Fibroblast of the aortic adventitia (primary cell): ENCODE data around the gene TBXA2R. TPM values are rescaled to one million over a fixed set of nuclear protein-coding genes. Genes with fewer than 3 reads are reported as not detected.
"Not testable (repeated sequence)": the region's sequence is repeated elsewhere in the genome, so short reads cannot be mapped to it uniquely, and the experiment has no call there.

Experiments
- DNase-seq: peaks from one replicate; pipeline ENCODE4 v3.0.0-alpha.2; 2010; ENCODE audit warnings: low read depth
- H3K4me3 ChIP-seq: 2 replicates; pipeline ENCODE4 v1.5.1; 2011; ENCODE audit warnings: low read depth, mild to moderate bottlenecking, control low read depth, low read length, moderate library complexity
- total RNA-seq: library from RNA; depleted of rRNA; stranded (reverse); fragments of >200 nt; gene quantifications from 2 replicates; pipeline ENCODE4 v1.2.3, GENCODE V29; 2012; ENCODE audit warnings: low replicate concordance
- TF ChIP-seq, protein P1 (sequence below): IDR thresholded peaks from 2 replicates; pipeline ENCODE4 v1.5.1; 2011; ENCODE audit warnings: mild to moderate bottlenecking, low read length, control low read depth, inconsistent platforms; ENCODE audit not compliant: insufficient read depth

The TBXA2R gene
- total RNA-seq, 1 donor, result 5.0 TPM

DNA sequence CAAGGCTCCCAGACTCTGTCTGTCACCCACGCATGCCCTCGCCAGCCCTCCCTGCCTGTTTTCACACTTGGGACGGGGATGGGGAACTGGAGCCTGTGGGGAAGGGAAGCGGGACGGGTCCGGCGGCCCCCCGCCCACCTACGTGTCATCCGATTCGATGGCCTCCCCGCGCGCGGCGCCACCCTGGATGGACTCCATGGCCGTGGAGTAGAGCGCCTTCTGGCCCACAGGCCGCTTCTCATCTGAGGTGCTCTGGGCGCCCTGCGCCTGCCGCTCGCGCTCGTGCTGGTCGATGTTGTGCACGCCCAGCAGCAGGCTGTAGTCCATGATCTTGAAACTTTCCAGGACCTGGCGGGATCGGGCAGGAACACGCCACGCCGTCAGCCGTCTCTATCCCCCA, 45.0 kb upstream of the TBXA2R start:
- TF ChIP-seq, protein P1, sequence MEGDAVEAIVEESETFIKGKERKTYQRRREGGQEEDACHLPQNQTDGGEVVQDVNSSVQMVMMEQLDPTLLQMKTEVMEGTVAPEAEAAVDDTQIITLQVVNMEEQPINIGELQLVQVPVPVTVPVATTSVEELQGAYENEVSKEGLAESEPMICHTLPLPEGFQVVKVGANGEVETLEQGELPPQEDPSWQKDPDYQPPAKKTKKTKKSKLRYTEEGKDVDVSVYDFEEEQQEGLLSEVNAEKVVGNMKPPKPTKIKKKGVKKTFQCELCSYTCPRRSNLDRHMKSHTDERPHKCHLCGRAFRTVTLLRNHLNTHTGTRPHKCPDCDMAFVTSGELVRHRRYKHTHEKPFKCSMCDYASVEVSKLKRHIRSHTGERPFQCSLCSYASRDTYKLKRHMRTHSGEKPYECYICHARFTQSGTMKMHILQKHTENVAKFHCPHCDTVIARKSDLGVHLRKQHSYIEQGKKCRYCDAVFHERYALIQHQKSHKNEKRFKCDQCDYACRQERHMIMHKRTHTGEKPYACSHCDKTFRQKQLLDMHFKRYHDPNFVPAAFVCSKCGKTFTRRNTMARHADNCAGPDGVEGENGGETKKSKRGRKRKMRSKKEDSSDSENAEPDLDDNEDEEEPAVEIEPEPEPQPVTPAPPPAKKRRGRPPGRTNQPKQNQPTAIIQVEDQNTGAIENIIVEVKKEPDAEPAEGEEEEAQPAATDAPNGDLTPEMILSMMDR, result no peak
- DNase-seq, result no peak
- no peak overlapping the region for H3K4me3 ChIP-seq

DNA sequence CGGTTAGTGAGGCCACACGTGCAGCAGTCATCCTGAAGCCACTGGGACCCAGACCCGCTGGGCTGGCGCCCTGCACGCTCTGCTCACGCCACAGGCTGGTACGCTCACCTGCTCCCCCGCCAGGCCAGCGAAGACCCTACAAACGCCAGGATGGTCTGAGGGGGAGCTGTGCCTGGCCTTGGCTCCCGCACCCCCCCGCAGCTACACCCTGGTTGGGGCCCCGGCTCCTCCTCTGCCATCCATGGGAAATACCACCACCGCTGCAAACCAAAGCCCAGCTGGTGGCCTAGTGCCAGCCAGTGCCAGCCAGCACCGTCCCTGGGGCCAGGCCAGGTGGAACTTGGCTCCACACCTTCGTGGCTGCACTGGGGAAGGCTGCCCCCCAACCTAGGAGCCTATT, 43.2 kb upstream of the TBXA2R start:
- TF ChIP-seq, protein P1, result no peak
- no peak overlapping the region for H3K4me3 ChIP-seq
- no peak for DNase-seq

DNA sequence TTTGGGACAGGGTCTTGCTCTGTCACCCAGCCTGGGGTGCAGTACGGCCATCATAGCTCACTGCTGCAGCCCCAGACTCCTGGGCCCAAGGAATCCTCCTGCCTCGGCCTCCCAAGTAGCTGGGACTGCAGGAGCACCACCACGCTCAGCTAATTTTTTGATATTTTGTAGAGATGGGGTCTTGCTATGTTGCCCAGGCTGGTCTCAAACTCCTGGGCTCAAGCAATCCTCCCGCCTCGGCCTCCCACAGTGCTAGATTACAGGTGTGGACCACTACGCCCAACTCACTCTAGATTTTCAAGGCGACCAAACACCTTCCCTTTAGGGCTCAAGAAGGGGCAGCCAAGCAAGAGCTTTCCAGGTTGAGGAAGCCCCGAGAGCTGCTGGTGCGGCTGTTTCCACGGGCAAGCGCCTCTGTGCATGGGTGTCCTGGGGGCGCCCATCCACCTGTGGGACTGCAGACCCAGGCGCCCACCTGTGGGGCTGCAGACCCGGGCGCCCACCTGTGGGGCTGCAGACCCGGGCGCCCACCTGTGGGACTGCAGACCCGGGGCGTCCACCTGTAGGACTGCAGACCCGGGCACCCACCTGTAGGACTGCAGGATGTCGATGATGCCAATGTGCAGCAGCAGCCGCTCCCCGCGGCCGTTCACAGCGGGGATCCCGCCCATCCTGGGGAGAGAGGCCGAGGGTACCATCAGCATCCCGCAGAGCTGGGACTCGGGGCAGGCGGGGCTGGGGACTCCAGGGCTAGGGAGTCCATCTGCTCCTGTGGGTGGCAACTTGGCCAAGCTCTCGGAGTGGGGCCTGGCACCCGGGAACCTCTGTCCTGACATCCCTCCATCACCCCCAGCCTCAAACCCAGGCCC, 41.6 kb upstream of the TBXA2R start:
- TF ChIP-seq, protein P1, result no peak
- DNase-seq, result no peak
- no peak overlapping the region for H3K4me3 ChIP-seq

DNA sequence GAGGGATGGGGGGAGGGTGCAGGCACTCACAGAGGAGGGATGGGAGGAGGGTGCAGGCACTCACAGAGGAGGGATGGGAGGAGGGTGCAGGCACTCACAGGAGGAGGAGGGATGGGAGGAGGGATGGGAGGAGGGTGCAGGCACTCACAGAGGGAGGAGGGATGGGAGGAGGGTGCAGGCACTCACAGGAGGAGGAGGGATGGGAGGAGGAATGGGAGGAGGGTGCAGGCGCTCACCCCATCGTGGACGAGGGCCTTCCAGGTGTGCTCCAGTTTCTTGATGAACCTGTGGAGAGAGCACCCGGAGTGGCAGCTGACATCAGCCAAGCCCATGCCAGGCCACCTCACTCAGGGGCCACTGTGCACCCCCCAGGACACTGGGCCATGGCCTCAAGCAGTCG, 40.4 kb upstream of the TBXA2R start:
- DNase-seq, result not testable (repeated sequence)

DNA sequence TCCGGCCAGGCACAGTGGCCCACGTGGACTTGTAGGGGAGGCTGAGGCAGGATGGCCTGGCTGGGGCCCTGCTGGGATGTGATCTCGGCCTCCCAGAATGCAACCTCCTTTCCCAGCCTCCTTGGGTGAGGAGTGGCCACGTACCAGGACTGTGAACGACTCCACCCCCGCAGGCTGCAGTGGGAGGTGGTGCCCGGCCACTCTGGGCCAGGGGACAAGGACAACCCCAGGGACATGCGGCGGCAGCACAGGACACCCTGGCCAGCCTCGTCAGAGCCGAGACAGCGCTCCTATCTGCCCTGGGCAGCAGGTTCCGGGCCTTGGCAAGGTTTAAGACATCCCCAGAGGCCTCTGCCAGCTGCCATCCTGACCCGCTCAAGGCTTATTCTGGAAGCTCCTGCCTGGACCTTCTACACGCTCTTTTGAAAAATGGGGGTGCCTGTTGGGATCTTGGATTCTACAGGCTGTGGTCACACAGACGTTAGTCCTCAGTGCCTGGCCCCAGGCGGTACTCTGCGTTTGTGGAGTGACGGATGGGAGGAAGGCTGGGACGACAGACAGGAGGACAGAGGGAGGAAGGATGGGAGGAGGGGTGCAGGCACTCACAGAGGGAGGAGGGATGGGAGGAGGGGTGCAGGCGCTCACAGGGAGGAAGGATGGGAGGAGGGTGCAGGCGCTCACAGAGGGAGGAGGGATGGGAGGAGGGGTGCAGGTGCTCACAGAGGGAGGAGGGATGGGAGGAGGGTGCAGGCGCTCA, 39.8 kb upstream of the TBXA2R start:
- H3K4me3 ChIP-seq, result no peak overlapping the region
- DNase-seq, result no peak
- TF ChIP-seq, protein P1, result no peak

More for the DNA sequence above, 40.4 kb upstream of the TBXA2R start:
- H3K4me3 ChIP-seq, result not testable (repeated sequence)

DNA sequence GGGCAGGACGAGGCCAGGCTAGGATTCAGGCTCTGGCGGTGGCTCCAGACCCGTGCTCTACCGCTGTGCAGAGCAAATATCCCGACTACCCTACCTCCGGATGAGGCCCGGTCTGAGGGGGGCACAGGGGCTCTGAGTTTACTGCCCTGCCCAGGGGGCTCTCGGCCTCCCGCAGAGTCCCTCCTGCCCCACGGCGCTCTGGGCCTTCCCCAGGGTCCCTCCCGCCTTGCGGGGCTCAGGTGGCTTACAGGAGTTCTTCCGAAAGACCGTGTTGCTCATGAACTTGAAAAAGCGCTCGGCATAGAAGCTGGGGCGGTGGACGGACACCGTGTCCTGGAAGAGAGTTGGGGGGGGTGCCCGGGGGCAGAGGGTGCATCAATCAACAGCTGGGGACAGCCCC, 39.1 kb upstream of the TBXA2R start:
- TF ChIP-seq, protein P1, result no peak
- no peak overlapping the region for H3K4me3 ChIP-seq

DNA sequence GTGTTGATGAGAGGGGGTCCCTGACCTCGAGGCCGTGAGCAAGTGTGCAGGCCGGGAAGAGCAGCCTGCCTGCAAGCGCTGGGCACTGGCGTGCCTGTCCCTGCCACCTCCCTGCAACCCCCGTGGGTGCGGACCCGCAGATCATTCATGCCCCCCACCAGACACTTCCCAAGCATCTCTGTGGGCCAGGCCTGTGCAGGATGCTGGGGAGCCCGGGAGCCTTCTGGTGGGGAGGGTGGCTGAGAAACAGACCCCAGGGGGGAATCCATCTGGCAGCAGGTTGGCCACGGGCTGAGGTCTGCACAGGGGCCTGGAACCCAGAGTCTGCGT, 38.4 kb upstream of the TBXA2R start:
- DNase-seq, result no peak
- TF ChIP-seq, protein P1, result no peak
- no peak overlapping the region for H3K4me3 ChIP-seq

More for the DNA sequence above, 39.1 kb upstream of the TBXA2R start:
- no peak for DNase-seq
